CD14-positive monocyte (primary cell): ENCODE results near the gene DSP. TPM values are rescaled to one million over a fixed set of nuclear protein-coding genes. Genes with fewer than 3 reads are reported as not detected.

Experiments
- DNase-seq, 3 donors: peaks; one replicate each; pipeline ENCODE4 v3.0.0-alpha.2; 2011 to 2022
- H2AFZ ChIP-seq: 2 replicates; pipeline ENCODE4 v1.6.0; 2012; ENCODE audit warnings: mild to moderate bottlenecking, low read depth, low read length, inconsistent platforms; ENCODE audit not compliant: insufficient read depth, poor library complexity, severe bottlenecking
- H3K27ac ChIP-seq, 2 donors: 1 replicate in 1 of 2; 2 replicates in 1 of 2; pipeline ENCODE4 v1.5.1; 2012 to 2013; ENCODE audit warnings: low read length in 2 of 2, control low read depth in 1 of 2, inconsistent platforms in 1 of 2, low read depth in 1 of 2, mild to moderate bottlenecking in 1 of 2
- H3K27me3 ChIP-seq, 2 donors: one replicate each; pipeline versions ENCODE4 v1.6.0 to v1.6.1; 2011 to 2013; ENCODE audit warnings: low read length in 2 of 2; ENCODE audit not compliant: control insufficient read depth in 2 of 2, insufficient read depth in 2 of 2
- H3K36me3 ChIP-seq, 2 donors: replicated peaks in 1 of 2; 1 replicate in 1 of 2; 2 replicates in 1 of 2; pipeline versions ENCODE4 v1.5.1 to v1.6.1; 2012 to 2013; ENCODE audit warnings: low read length in 2 of 2, control low read depth in 1 of 2, inconsistent platforms in 1 of 2, mild to moderate bottlenecking in 1 of 2; ENCODE audit not compliant: insufficient read depth in 2 of 2, control insufficient read depth in 1 of 2
- H3K4me1 ChIP-seq, 2 donors: 1 replicate in 1 of 2; 2 replicates in 1 of 2; pipeline versions ENCODE4 v1.5.1 to v1.6.1; 2012 to 2013; ENCODE audit warnings: low read length in 2 of 2, control low read depth in 1 of 2, inconsistent platforms in 1 of 2, mild to moderate bottlenecking in 1 of 2, moderate library complexity in 1 of 2; ENCODE audit not compliant: insufficient read depth in 2 of 2, control insufficient read depth in 1 of 2
- H3K4me2 ChIP-seq: replicated peaks from 2 replicates; pipeline ENCODE3; 2012; ENCODE audit warnings: low read length, moderate library complexity, mild to moderate bottlenecking; ENCODE audit not compliant: poor library complexity, severe bottlenecking; ENCODE audit errors: extremely low read depth
- H3K4me3 ChIP-seq, 3 experiments: fragments of 200-600 bp in 1 of 3; sonication (generic) in 1 of 3; replicated peaks in 1 of 3; 1 replicate in 2 of 3; 2 replicates in 1 of 3; pipeline ENCODE4 v1.5.1; 2011 to 2013; ENCODE audit warnings: low read length in 3 of 3, mild to moderate bottlenecking in 3 of 3, control low read depth in 2 of 3, low read depth in 2 of 3, inconsistent platforms in 1 of 3, moderate library complexity in 1 of 3
- H3K79me2 ChIP-seq: 2 replicates; pipeline ENCODE4 v1.6.0; 2012; ENCODE audit warnings: mild to moderate bottlenecking, control low read depth, inconsistent platforms, low read length, moderate library complexity; ENCODE audit not compliant: insufficient read depth
- H3K9ac ChIP-seq: 2 replicates; pipeline ENCODE4 v1.6.0; 2017; ENCODE audit warnings: low read length, mild to moderate bottlenecking; ENCODE audit not compliant: insufficient read depth, poor library complexity, severe bottlenecking
- H3K9me3 ChIP-seq, 2 donors: replicated peaks in 1 of 2; 1 replicate in 1 of 2; 2 replicates in 1 of 2; pipeline versions ENCODE4 v1.5.1 to v1.6.1; 2012 to 2013; ENCODE audit warnings: low read length in 2 of 2, control low read depth in 1 of 2; ENCODE audit not compliant: control insufficient read depth in 1 of 2, insufficient read depth in 1 of 2
- H4K20me1 ChIP-seq: 2 replicates; pipeline ENCODE4 v1.6.0; 2012; ENCODE audit warnings: mild to moderate bottlenecking, low read length, control low read depth, moderate library complexity; ENCODE audit not compliant: insufficient read depth
- H3K27ac Mint-ChIP-seq, 7 donors: one replicate each; pipeline ENCODE4 v1.8.0; 2020; ENCODE audit warnings: mild to moderate bottlenecking in 7 of 7, mixed read lengths in 7 of 7, moderate library complexity in 6 of 7, inconsistent platforms in 2 of 7
- H3K27me3 Mint-ChIP-seq, 3 donors: one replicate each; pipeline ENCODE4 v1.8.0; 2021 to 2022; ENCODE audit warnings: low read depth in 3 of 3, mild to moderate bottlenecking in 3 of 3, mixed read lengths in 3 of 3, moderate library complexity in 3 of 3, inconsistent platforms in 1 of 3
- H3K36me3 Mint-ChIP-seq, 2 donors: one replicate each; pipeline ENCODE4 v1.8.0; 2020; ENCODE audit warnings: mixed read lengths in 2 of 2, inconsistent platforms in 1 of 2, mild to moderate bottlenecking in 1 of 2
- H3K4me1 Mint-ChIP-seq: one replicate; pipeline ENCODE4 v1.8.0; 2020; ENCODE audit warnings: mild to moderate bottlenecking, mixed read lengths
- H3K4me3 Mint-ChIP-seq, 2 donors: one replicate each; pipeline ENCODE4 v1.8.0; 2020; ENCODE audit warnings: mild to moderate bottlenecking in 2 of 2, mixed read lengths in 2 of 2, moderate library complexity in 1 of 2
- H3K9me3 Mint-ChIP-seq, 7 donors: one replicate each; pipeline ENCODE4 v1.8.0; 2020 to 2022; ENCODE audit warnings: mixed read lengths in 7 of 7, mild to moderate bottlenecking in 6 of 7, moderate library complexity in 6 of 7, inconsistent platforms in 2 of 7
- CTCF ChIP-seq: fragments of 200-600 bp; IDR thresholded peaks from one replicate; pipeline ENCODE4 v1.8.0; 2022; ENCODE audit warnings: antibody characterized with exemption, mild to moderate bottlenecking
- WGBS: methylation state at CpG from one replicate; pipeline ENCODE4 v1.1.5; 2013; ENCODE audit warnings: missing lambda C conversion rate; ENCODE audit not compliant: insufficient coverage; 5-methylcytosine and 5-hydroxymethylcytosine counted together
- intact Hi-C, 2 donors: fragments of 100-400 bp; cut with micrococcal nuclease; formaldehyde crosslinking; loops; one replicate each; pipeline versions ENCODE4 v1.15.0 to v1.15.1; 2023
- polyA plus RNA-seq, 3 donors: library from polyadenylated mRNA; depleted of rRNA in 1 of 3; unstranded in 2 of 3; stranded (reverse) in 1 of 3; fragments of 300-500 nt in 2 of 3; fragments of >200 nt in 1 of 3; fragmentation: Illumina TruSeq in 2 of 3; gene quantifications; 1 replicate in 2 of 3; 2 replicates in 1 of 3; pipeline ENCODE4 v1.2.3, GENCODE V29; 2012 to 2021

The DSP gene
- polyA plus RNA-seq, 3 donors: not detected

- no peak overlapping the region for H3K4me3 ChIP-seq
- H3K9me3 ChIP-seq: no peaks in the 10 kb centered on the region
- peak overlapping the region; percentile 39 to 66 for H3K4me3 Mint-ChIP-seq
- H3K4me2 ChIP-seq: peak overlapping the region; percentile 41
- H3K27ac ChIP-seq: no peak overlapping the region
- peaks cover 14 to 33% of the 10 kb centered on the region in 2 donors for H3K36me3 ChIP-seq
- peaks cover 3 to 6% (median 4%) of the 10 kb centered on the region in 3 donors for H3K27me3 Mint-ChIP-seq
- TF ChIP-seq CTCF: peak; percentile 86
- peaks cover 29% of the 10 kb centered on the region for H3K4me1 Mint-ChIP-seq
- H3K79me2 ChIP-seq: no peaks in the 10 kb centered on the region
- H3K9me3 Mint-ChIP-seq: no peaks in the 10 kb centered on the region
- H3K36me3 Mint-ChIP-seq: peaks cover 27 to 30% of the 10 kb centered on the region in 2 donors
- intact Hi-C loops: loop anchor here (2.0 to 10.0 kb wide), 4 partner anchors 181 to 339 kb away; no protein-coding TSS in a partner anchor
- H3K4me1 ChIP-seq: peaks cover 15 to 20% of the 10 kb centered on the region in 2 donors
- WGBS: 37% methylated on average over 6 of the region's 7 CpGs
- H2AFZ ChIP-seq: no peak overlapping the region
- H3K27ac Mint-ChIP-seq: peak overlapping the region in 4 of 7 donors; percentile 3 to 79 (median 26)
- H3K9ac ChIP-seq: no peak overlapping the region
- no peaks in the 10 kb centered on the region for H4K20me1 ChIP-seq
- no peaks in the 10 kb centered on the region for H3K27me3 ChIP-seq
- DNase-seq: peak; percentile 20 to 42 (median 35)
These were observed 74.3 kb downstream of the DSP start for GRCh38 chr6:7615611-7616383.

DNA sequence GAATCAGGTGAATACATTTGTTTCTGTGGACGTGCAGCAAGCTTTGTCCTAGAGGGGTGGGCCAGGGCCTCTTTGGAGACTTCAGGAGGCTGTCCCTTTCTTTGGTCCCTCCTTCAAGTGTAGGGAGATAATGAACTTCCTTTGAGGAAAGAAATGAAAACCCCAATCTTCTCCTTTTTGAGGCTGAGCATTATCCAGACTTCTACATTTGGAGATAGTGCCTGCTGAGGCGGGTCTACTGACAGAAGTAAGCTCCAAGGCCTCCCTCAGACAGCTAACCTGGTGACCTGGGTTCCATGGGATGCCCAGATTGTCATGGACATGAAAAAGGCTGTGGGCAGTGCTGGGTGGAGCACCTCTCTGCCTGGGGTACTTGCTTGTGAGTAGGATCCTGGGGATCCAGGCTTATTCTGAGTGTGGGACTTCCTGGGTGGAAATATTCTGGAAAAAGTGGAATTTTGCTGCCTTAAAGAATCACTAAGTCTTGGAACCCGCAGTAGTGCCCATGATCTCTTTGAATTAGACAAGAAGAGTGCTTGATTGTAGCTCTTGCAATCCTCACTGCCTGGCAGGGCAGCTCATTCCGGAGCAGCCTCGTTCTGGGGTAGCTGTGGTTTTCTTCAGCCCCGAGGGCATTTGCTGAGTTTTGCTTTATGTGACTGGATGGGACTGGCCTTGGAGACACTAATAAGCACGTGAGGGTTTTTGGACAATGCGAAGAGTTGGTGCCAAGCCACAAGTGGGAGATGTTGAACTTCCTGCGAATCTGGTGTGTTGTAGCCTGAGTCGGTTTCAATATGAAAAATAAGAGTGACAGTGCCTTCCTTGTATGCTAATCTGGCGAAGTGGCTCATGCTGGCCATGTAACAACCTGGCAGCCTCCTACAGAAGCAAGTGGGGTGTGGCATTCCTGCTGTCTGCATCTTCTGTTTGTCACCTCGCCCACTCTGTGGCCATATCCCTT, 76.6 kb downstream of the DSP start:
- H3K4me1 ChIP-seq: peaks cover 15 to 20% of the 10 kb centered on the region in 2 donors
- H3K27me3 ChIP-seq: no peaks in the 10 kb centered on the region
- peak overlapping the region; percentile 55 to 87 for H3K4me3 Mint-ChIP-seq
- H3K27ac Mint-ChIP-seq: peak overlapping the region; percentile 7 to 91 (median 84)
- H3K36me3 ChIP-seq: peaks cover 2 to 10% of the 10 kb centered on the region in 2 donors
- H3K36me3 Mint-ChIP-seq: peaks cover 8 to 10% of the 10 kb centered on the region in 2 donors
- H3K27ac ChIP-seq: peak overlapping the region; percentile 53 to 78
- no peak for TF ChIP-seq CTCF
- H4K20me1 ChIP-seq: no peaks in the 10 kb centered on the region
- no peaks in the 10 kb centered on the region for H3K9me3 Mint-ChIP-seq
- peak overlapping the region; percentile 24 for H3K9ac ChIP-seq
- H2AFZ ChIP-seq: peak overlapping the region; percentile 57
- peaks cover 29% of the 10 kb centered on the region for H3K4me1 Mint-ChIP-seq
- DNase-seq: peak; percentile 52 to 93 (median 61)
- H3K4me3 ChIP-seq: peak overlapping the region in 1 of 3 experiments; percentile 54
- no peaks in the 10 kb centered on the region for H3K79me2 ChIP-seq
- 4% methylated on average over 11 of the region's 12 CpGs for WGBS
- H3K4me2 ChIP-seq: peak overlapping the region; percentile 63
- no peaks in the 10 kb centered on the region for H3K9me3 ChIP-seq
- intact Hi-C loops: loop anchor here (10.0 kb wide), 3 partner anchors 183 to 323 kb away; no protein-coding TSS in a partner anchor
- peaks cover 3 to 6% (median 4%) of the 10 kb centered on the region in 3 donors for H3K27me3 Mint-ChIP-seq
